SK-N-MC (cell line): Measurements from ENCODE around the gene TMCC3.

Experiments used
- DNase-seq: peaks from one replicate; pipeline ENCODE4 v3.0.0-alpha.2; 2011; ENCODE audit warnings: low read depth, low spot score
- H3K27ac ChIP-seq: fragments of 200-600 bp; sonication (generic); 2 replicates; pipeline ENCODE4 v1.5.1; 2016; ENCODE audit warnings: mixed run types
- H3K36me3 ChIP-seq: fragments of 200-600 bp; sonication (generic); 2 replicates; pipeline ENCODE4 v1.6.1; 2017; ENCODE audit warnings: antibody characterized with exemption, low read length, mixed read lengths; ENCODE audit not compliant: insufficient read depth
- H3K4me3 ChIP-seq: fragments of 200-600 bp; sonication (generic); 2 replicates; pipeline ENCODE4 v1.5.1; 2016
- H3K9ac ChIP-seq: fragments of 200-600 bp; sonication (generic); 2 replicates; pipeline ENCODE4 v1.8.0; 2017; ENCODE audit warnings: mixed run types, mixed read lengths; ENCODE audit not compliant: insufficient read length
- H3K9me3 ChIP-seq: fragments of 200-600 bp; sonication (generic); 2 replicates; pipeline ENCODE4 v1.6.1; 2017; ENCODE audit warnings: low read depth, mild to moderate bottlenecking, antibody characterized with exemption, low read length, moderate library complexity, mixed read lengths
- EZH2 ChIP-seq: fragments of 200-600 bp; sonication (generic); IDR thresholded peaks from one replicate; pipeline ENCODE4 v1.6.1; 2017; ENCODE audit warnings: antibody characterized with exemption
- FOXP2 ChIP-seq: optimal IDR thresholded peaks from 2 replicates; pipeline ENCODE3; 2011; ENCODE audit warnings: mild to moderate bottlenecking, moderate library complexity; ENCODE audit not compliant: insufficient read depth; ENCODE audit errors: extremely low read length, control extremely low read depth
- POLR2AphosphoS5 ChIP-seq: IDR thresholded peaks from 2 replicates; pipeline ENCODE4 v1.6.1; 2012; ENCODE audit warnings: mild to moderate bottlenecking, low read depth, low read length, borderline replicate concordance

Gene TMCC3

GRCh38 chr12:94644141-94644979 is 6.0 kb downstream of the TMCC3 start:
- no peak for TF ChIP-seq POLR2AphosphoS5
- TF ChIP-seq FOXP2, result no peak
- TF ChIP-seq EZH2, result no peak
- H3K27ac ChIP-seq, result no peak overlapping the region
- no peak for DNase-seq
- H3K36me3 ChIP-seq, result no peaks in the 10 kb centered on the region
- no peak overlapping the region for H3K4me3 ChIP-seq
- no peaks in the 10 kb centered on the region for H3K9me3 ChIP-seq
- H3K9ac ChIP-seq, result no peak overlapping the region

DNA sequence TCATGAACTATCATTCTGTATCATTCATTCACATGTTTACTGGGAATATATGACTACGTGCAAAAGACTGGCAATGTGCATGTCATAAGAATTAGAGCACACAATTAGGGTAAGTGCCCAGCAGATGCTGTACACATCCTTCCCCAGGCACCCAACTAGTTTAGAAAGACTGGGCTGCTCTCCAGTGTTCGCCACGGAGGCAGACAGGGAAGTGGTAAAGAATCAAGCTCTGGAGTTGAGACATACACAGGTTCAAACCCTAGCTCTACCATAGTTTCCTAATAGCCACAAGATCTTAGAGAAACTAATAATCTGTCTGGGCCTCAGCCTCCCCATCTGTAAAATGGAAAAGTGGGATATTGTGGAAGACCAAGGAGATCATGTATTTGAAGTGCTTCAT is 6.8 kb downstream of the TMCC3 start:
- no peak overlapping the region for H3K9ac ChIP-seq
- H3K9me3 ChIP-seq, result no peaks in the 10 kb centered on the region
- H3K36me3 ChIP-seq, result no peaks in the 10 kb centered on the region
- no peak for TF ChIP-seq POLR2AphosphoS5
- TF ChIP-seq EZH2, result no peak
- no peak for TF ChIP-seq FOXP2
- no peak overlapping the region for H3K27ac ChIP-seq
- DNase-seq, result no peak
- H3K4me3 ChIP-seq, result no peak overlapping the region

DNA sequence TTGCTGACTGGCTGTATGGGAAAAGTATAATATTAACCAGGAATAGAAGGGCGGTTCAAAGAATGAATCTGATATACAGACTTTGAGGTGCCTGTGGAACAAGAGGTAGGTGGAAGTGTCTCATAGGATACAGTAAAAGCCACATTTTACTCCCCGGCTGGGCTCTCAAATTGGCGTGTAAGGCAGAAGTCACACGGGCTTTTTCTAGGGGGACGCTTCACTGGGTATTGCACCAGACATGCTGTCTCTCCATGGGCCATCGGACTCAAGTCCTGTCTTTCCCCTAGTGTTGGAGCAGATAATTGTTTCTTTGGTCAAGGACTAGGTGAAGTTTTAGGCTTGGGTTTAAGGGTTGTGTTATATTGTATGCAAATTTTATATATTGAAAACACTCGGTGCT is 9.1 kb downstream of the TMCC3 start:
- TF ChIP-seq POLR2AphosphoS5 (no peak), FOXP2 (no peak), EZH2 (no peak)
- no peak for DNase-seq

DNA sequence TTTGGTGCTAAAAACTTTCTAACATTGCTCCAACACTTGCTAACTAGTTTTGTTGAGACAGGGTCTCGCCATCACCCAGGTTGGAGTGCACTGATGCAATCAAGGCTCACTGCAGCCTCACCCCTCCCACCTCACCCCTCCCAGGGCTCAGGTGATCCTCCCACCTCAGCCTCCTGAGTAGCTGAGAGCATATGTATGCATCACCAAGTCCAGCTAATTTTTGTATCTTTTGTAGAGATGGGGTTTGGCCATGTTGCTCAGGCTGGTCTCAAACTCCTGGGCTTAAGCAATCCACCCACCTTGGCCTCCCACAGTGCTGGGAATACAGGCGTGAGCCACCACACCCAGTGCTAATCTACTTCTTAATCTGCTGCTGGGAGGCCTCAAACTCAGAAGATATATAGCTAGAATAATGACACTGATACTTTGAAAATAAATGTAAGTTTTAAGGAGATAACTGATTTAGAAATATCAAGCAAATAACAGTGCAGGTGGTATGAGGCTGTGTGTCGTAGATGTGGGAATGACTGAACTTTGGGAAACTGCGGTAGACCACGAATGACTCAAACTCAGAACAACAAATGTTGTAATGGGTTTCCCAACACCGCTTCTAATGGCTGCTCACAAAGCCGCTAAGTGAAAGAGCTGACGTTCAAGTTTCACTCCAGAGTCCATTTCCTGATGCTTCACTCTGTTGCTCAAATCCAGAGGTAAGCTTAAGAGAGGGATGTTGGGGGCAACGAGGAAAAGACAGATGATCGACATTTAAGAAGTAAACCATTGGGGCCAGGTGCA is 10.0 kb downstream of the TMCC3 start:
- TF ChIP-seq FOXP2 (no peak), EZH2 (no peak), POLR2AphosphoS5 (no peak)
- DNase-seq, result no peak
- no peak overlapping the region for H3K4me3 ChIP-seq
- no peak overlapping the region for H3K27ac ChIP-seq
- no peaks in the 10 kb centered on the region for H3K36me3 ChIP-seq
- H3K9me3 ChIP-seq, result no peaks in the 10 kb centered on the region
- H3K9ac ChIP-seq, result no peak overlapping the region

More for the DNA sequence above, 9.1 kb downstream of the TMCC3 start:
- Histone ChIP-seq H3K27ac (no peak overlapping the region), H3K36me3 (no peaks in the 10 kb centered on the region), H3K9ac (no peak overlapping the region), H3K9me3 (no peaks in the 10 kb centered on the region), H3K4me3 (no peak overlapping the region)

DNA sequence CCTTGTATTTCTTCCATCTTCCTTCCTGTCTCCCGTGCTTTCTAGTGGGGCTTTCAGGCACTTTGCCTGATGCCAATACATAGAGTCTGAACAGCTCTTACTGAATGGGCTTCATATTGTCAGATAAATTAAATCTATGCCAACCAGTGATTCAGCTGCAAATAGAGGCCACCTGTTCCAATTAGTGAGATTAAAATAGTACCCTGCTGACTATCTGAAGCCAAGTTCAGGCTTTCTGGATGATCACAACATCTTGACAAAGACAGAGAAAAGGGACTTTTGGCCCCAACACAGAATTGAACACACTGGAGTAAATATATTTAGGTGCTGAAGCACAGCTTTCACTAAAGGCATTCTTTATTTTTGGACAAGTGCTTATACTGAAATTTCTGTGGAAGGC is 11.8 kb downstream of the TMCC3 start:
- H3K9me3 ChIP-seq, result no peaks in the 10 kb centered on the region
- no peak for DNase-seq
- no peak overlapping the region for H3K27ac ChIP-seq
- no peak for TF ChIP-seq EZH2
- no peak for TF ChIP-seq POLR2AphosphoS5
- TF ChIP-seq FOXP2, result no peak
- H3K4me3 ChIP-seq, result no peak overlapping the region
- H3K36me3 ChIP-seq, result no peaks in the 10 kb centered on the region
- no peak overlapping the region for H3K9ac ChIP-seq

DNA sequence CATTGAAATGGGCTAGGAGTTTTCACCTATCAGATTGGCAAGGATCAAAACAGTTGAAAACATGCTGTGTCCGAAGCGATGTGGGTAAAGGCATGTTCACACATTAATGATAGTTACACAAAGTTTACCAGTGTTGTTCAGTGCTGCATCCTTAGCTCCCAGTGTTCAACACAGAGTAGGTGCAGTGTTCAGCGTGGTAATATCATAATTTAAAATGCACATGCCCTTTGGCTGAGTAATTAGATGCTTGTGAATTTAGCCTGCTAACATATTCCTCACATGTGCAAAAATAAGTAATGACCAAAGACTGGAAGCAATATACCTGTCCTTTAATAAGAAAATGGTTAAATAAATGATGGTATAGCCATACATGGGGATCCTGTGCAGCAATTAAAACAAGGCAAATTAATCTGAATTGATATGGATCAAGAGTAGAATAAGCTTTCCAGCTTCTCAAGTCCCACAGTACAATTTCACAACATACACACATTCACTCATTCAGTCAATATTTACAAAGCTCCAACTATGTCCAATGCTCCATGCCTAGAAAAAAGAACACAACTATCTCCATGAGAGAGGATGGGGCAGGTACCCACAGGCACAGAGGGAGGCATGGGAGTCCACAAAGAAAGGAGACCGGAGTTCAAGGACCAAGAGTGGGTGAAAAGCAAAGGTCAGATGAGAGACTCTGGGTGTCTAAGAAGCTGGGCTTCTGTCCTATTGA is 12.8 kb downstream of the TMCC3 start:
- no peak for TF ChIP-seq FOXP2
- TF ChIP-seq EZH2, result no peak
- no peak for TF ChIP-seq POLR2AphosphoS5
- no peaks in the 10 kb centered on the region for H3K36me3 ChIP-seq
- H3K9me3 ChIP-seq, result no peaks in the 10 kb centered on the region
- no peak for DNase-seq
- H3K9ac ChIP-seq, result no peak overlapping the region
- no peak overlapping the region for H3K27ac ChIP-seq
- H3K4me3 ChIP-seq, result no peak overlapping the region

DNA sequence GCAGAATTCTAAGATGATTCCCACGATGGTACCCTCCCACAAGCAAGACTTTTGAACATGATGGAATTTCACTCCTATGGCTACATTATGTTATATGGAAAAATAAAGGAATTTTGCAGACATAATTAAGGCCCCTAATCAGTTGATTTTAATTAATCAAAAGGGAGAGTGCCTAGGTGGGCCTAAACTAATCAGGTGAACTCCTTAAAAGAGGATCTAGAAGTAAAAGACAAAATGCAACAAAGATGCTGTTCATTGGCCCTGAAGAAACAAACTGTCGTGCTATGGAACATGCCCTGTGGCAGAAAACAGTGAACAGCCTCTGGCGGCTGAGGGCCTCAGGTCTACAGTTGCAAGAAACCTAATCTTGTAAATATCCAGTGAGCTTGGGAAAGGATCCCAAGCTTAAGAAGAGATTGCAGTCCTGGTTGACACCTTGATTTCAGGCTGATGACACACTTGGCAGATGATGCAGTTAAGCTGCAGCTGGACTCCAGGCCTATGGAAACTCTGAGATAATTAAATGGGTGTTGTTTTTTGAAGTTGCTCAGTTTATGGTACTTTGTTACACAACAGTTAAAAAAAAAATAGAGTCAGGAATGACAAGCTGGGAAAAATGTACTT is 13.8 kb downstream of the TMCC3 start:
- H3K9ac ChIP-seq, result no peak overlapping the region
- TF ChIP-seq POLR2AphosphoS5, result no peak
- TF ChIP-seq FOXP2, result no peak
- no peak for TF ChIP-seq EZH2

DNA sequence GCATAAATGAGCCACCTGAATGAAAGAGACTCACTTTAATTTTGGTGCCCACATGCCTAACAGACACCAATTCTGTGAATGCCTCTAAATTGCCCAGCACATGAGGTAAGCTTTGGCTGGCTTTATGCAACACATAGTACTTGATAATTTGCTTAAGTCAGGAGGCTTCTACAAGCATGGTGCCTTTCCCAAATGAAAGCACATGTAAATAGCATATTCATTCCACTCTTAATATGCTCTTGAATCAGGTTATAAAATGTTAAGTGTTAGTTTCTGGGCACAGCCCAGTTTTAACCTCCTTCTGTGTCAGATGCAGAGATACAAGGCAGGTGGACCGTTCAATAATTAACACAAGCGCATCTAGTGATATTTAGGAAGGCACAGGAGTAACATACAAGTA is 15.6 kb downstream of the TMCC3 start:
- no peak overlapping the region for H3K4me3 ChIP-seq
- no peaks in the 10 kb centered on the region for H3K9me3 ChIP-seq
- H3K27ac ChIP-seq, result no peak overlapping the region
- no peak overlapping the region for H3K9ac ChIP-seq
- no peaks in the 10 kb centered on the region for H3K36me3 ChIP-seq
- TF ChIP-seq POLR2AphosphoS5 (no peak), FOXP2 (no peak), EZH2 (no peak)
- DNase-seq, result no peak

More for the DNA sequence above, 13.8 kb downstream of the TMCC3 start:
- no peaks in the 10 kb centered on the region for H3K9me3 ChIP-seq
- H3K4me3 ChIP-seq, result no peak overlapping the region
- H3K36me3 ChIP-seq, result no peaks in the 10 kb centered on the region
- no peak for DNase-seq
- no peak overlapping the region for H3K27ac ChIP-seq

GRCh38 chr12:94633401-94633800 is 17.0 kb downstream of the TMCC3 start:
- Histone ChIP-seq H3K9ac (no peak overlapping the region), H3K9me3 (no peaks in the 10 kb centered on the region), H3K27ac (no peak overlapping the region), H3K4me3 (no peak overlapping the region), H3K36me3 (no peaks in the 10 kb centered on the region)
- no peak for DNase-seq
- TF ChIP-seq FOXP2 (no peak), POLR2AphosphoS5 (no peak), EZH2 (no peak)
